GM19468 (cell line): ENCODE data around the gene RFESD.
"Not testable (repeated sequence)": the region's sequence is repeated elsewhere in the genome, so short reads cannot be mapped to it uniquely, and the experiment has no call there.

ENCODE experiments used
- ATAC-seq: cut with Tn5 transposase; IDR thresholded peaks from one replicate; pipeline ENCODE4 v1.9.1; 2021; ENCODE audit warnings: mild to moderate bottlenecking, moderate library complexity, moderate number of reproducible peaks; ENCODE audit not compliant: unreplicated experiment; ENCODE audit errors: extremely low read depth

Gene RFESD

DNA sequence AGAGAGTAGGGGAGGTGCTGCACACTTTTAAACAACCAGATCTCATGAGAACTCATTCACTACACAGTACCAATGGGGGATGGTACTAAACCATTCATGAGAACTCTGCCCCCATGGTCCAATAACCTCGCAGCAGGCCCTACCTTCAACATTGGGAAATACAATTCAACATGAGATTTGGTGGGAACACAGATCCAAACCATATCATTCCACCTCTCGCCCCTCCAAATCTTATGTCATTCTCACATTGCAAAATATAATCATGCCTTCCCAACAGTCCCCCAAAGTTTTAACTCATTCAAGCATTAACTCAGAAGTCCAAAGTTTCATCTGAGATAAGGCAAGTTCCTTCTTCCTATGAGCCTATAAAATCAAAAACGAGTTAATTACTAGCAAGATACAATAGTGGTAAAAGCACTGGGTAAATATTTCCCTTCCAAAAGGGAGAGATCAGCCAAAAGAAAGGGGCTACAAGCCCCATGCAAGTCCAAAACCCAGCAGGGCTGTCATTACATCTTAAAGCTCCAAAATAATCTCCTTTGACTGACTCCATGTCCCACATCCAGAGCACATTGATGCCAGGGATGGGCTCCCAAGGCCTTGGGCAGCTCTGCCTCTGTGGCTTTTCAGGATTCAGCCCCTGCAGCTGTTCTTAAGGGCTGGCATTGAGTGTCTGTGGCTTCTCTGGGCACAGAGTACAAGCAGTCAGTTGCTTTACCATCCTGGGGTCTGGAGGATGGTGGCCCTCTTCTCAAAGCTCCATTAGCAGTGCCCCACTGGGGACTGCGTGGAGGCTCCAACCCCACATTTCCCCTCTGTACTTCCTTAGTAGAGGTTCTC lies 18.4 kb upstream of the RFESD start:
- no peak for ATAC-seq

- ATAC-seq, result no peak
These were observed 17.6 kb upstream of the RFESD start for GRCh38 chr5:95628933-95629332.

DNA sequence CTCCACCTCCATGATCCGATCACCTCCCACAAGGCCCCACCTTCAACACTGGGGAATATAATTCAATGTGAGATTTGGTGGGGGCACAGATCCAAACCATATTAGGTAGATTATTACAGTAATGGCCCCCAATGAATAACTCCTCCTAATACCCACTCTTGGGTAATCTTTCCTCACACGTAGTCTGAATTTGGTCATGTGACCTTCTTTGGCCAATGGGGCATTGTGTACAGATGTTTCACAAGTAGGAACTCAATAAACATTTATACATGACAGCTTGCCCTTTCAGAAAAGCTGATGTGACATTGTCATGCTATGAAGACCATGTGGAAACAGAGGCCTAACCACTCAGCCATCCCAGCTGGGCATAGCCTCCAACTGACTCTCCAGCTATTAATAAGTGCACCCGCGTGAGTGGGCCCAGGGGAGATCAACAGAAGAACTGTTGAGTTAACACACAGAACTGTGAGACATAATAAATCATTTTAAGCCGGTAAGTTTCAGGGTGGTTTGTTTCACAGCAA lies 16.1 kb upstream of the RFESD start:
- ATAC-seq, result no peak

GRCh38 chr5:95631255-95631958 lies 15.2 kb upstream of the RFESD start:
- no peak for ATAC-seq

DNA sequence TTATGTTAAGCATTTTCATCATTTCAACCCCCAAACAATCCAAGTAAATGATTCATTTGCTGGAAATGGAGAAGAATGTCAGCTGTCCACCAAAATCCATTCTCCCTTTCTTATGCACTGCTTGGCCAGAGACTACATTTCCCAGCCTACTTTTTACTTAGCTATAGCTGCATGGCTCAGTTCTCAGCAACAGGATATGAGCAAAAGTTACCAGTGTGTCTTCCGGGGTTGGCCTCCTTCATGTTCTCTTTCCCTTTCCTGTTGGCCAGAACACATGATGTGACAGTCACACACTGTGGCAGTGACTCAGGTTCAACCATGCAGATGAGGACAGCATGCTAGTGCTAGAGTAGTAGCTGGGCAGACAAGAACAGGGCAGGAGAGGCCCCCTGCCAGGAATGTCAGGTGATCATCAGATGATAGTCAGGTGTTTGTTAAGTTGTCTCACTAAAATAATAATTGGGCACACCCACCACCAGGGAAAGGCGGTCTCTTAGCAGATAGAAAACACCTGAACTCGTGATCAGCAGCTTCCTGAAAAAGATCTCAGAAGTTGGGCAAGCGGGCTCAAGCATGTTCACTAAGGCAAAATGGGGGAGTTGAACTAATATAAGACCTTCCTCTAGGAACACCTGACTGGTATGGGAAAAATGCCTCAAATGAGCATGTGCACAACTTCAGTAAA lies 14.4 kb upstream of the RFESD start:
- ATAC-seq, result peak; percentile 94

GRCh38 chr5:95632942-95633341 lies 13.6 kb upstream of the RFESD start:
- not testable (repeated sequence) for ATAC-seq

DNA sequence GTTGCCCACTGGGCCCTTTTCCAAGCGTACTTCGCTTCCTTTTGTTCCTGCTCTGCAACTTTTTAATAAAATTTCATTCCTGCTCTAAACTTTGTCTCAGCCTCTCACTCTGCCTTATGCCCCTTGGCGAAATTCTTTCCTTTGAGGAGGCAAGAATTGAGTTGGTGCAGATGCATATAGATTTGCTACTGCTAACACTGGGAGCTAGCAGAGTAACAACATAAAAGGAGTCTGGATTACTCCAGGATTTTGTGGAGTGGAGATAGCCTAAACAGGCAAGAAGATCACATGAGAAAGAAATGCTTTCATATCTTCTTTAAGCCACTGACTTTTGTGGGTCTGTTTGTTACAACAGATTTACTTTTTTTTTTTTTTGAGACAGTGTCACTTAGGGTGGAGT lies 12.9 kb upstream of the RFESD start:
- ATAC-seq, result no peak

- no peak for ATAC-seq
These were observed 12.5 kb upstream of the RFESD start for GRCh38 chr5:95634081-95634480.

- no peak for ATAC-seq
These were observed 7.9 kb upstream of the RFESD start for GRCh38 chr5:95638632-95639031.

GRCh38 chr5:95641741-95642220 lies 4.8 kb upstream of the RFESD start:
- ATAC-seq, result no peak

DNA sequence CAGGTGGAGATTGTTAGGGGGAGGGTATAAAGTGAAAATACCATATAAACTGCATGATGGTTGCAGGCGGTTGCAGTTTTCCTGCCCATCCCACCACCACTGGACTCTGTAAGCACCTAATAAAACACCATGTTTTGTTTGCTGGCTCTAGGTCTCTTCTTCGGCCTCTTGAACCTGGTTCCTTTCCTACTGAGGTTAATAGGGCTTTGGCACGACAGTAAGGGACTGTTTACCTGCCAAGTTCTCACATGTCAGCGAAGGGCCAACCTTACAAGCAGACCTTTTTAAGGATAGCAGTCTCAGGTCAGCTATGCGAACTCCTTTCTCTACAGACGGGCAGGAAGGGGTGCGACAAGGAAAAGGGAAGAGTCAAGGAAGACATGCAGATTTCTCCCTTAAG lies 3.4 kb upstream of the RFESD start:
- ATAC-seq, result no peak

DNA sequence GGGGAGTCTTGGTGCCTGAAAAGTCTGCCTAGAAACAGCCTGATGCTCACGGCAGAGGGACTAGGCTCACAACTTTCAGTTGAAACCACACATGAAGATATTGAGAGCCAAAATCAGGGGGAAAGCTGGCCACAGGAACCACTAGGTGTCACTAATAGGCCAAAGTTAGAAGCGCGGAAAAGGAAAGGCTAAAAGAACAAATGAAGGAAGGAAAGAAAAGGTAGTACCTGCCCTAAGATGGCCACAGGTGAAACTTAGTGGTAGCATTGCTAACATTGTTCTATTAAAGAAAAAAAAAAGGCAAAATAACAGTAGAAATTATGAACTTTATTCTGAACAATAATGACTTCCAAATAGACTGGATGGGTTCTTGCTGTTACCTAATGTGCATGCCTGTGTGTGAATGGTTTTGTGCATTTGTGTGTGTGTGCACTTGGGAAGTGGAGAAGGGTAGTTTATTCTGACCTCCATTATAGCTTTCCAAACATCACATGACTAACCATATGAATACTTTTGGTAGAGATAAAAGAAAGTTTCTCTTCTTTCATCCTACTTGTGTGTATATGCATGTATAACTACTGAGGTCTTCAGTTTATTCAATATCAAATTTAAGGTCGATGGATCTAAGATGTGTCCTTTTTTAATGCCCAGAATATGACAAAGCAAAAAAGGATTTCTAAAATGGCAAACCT lies 2.1 kb upstream of the RFESD start:
- peak; percentile 13 for ATAC-seq

DNA sequence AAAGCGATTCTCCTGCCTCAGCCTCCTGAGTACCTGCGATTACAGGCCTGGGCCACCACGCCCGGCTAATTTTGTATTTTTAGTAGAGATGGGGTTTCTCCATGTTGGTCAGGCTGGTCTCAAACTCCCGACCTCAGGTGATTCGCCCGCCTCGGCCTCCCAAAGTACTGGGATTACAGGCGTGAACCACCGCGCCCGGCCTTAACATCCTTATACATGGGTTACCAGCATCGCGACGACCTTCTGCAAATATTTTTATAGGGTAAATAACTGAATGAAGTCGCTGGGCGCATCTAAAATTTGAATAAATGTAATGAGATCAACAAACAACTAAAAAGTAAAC lies 380 bp upstream of the RFESD start:
- not testable (repeated sequence) for ATAC-seq

GRCh38 chr5:95647886-95648860 lies 1.6 kb downstream of the RFESD start:
- no peak for ATAC-seq

- ATAC-seq, result no peak
These were observed 2.7 kb downstream of the RFESD start for GRCh38 chr5:95649274-95649673.

GRCh38 chr5:95649842-95650620 lies 3.5 kb downstream of the RFESD start:
- ATAC-seq, result no peak

DNA sequence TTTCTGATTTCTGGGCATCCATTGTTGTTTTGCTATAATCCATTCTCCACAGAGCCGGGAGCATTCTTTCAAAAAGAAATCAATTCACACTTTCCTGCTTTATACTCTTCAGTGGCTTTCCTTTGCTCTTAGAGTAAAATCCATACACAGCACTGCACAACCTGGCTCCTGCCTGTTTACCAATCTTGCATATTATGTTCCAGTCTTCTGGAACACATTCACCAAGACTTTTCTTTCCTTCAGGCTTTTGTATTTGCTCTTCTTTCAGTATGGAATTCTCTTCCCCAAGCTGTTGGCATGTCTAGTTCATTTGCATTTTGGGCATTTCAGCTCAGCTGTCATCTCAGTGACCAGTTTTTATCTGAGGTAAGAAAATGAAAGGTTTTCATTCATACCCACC lies 6.3 kb downstream of the RFESD start:
- no peak for ATAC-seq

DNA sequence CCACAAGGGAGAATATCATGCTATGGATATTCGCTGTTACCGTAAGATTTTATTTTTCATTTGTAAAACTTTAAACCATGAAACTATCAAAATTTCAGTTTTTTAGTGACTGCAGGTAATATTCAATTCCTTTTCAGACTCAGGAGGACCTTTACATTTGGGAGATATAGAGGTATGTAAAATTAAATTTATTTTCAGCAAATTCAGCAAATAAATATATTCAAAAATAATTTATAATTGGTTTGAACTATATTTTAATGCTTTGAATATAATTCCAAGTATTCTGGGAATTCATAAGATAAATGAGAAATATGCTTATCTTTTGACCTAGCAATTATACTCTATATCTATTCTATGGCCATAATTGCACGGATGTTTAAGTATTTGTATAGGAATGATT lies 7.6 kb downstream of the RFESD start:
- ATAC-seq, result no peak
